ENCODE results near the gene TOGARAM2.
"Not testable (repeated sequence)": the region's sequence is repeated elsewhere in the genome, so short reads cannot be mapped to it uniquely, and the experiment has no call there.

TOGARAM2 gene

DNA sequence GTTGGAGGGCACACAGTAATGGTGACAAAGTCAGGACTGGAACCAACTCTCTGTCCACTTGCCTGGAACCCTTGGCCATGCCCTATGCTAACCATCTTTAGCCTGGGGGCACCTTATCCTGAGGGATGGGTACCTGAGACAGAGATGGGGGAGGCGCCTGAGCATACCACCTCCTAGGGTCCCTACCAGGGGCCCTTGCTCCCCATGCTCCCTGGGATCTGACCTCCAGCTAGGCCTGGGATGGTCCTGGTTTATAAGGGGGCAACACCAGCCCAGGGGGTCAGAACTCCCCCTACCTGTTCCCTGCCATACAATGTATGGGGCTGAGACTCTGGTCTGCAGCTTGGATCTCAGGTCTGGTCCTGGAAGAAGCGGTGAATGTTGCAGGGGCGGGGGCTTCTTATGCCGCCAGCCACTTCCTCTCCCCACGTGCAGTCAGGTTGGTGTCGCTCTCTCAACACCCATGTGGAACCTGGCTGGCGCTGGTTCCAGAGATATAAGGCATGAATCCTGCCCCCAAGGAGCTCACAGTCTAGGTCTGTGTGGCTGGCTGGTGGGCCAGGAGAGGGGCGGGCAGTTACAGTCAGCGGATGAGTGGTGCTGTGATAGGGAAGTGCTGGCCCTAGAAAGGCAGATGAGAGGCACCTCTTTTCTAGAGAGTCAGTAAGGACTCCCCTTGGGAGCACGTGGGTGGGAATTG, 3.8 kb upstream of the TOGARAM2 start:
- DNase-seq = no peak

DNA sequence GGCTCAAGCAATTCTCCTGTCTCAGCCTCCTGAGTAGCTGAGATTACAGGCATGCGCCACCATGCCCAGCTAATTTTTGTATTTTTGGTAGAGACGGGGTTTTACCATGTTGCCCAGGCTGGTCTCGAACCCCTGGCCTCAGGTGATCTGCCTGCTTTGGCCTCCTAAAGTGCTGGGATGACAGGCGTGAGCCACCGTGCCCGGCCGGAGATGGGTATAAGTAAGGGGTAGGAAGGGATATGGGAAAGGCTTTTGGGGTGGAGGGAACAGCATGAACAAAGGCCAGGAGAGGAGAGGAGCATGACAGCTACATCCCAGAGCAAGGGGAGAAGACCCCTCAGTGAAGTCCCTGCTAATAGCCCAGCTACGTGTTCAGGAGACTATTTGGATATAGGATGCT, 3.1 kb upstream of the TOGARAM2 start:
- DNase-seq = not testable (repeated sequence)

DNA sequence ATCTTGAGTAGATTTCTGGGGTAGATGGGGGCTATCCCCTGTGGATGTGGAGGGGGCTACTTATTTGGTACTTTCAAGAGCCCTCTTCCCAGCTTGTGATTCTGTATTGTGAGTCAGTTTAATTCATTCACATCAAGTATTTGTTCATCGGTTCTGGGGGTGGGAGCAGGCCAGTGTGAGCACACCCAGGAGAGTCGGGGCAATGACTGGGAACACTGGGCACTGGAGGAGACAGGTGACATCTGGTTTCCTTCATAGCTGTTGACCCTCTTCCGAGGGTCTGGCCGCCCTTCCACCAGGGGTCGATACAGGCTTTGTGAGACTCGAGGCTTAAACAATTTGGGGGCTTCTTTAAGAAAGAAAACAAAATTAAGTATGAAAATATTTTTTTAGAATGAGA, 2.5 kb upstream of the TOGARAM2 start:
- no peak for DNase-seq

DNA sequence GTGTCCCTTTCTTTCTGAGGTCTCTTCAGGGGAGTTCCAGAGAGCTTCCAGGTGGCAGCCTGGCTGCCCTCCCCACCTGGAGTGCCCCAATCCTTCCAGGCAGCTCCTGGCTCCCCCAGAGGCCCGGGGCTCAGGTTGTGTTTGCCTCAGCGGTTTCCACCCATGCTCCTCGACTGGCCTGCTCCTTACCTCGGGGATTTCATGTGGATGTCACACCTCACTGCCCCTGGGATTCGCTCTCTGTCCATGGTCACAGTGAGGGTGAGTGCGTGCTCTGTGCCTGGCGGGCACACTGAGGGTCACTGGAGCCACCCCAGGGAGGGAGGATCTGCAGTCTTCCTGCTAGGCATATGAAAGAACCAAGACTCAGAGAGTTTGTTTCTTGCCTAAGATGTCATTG, 2.1 kb upstream of the TOGARAM2 start:
- no peak for DNase-seq

DNA sequence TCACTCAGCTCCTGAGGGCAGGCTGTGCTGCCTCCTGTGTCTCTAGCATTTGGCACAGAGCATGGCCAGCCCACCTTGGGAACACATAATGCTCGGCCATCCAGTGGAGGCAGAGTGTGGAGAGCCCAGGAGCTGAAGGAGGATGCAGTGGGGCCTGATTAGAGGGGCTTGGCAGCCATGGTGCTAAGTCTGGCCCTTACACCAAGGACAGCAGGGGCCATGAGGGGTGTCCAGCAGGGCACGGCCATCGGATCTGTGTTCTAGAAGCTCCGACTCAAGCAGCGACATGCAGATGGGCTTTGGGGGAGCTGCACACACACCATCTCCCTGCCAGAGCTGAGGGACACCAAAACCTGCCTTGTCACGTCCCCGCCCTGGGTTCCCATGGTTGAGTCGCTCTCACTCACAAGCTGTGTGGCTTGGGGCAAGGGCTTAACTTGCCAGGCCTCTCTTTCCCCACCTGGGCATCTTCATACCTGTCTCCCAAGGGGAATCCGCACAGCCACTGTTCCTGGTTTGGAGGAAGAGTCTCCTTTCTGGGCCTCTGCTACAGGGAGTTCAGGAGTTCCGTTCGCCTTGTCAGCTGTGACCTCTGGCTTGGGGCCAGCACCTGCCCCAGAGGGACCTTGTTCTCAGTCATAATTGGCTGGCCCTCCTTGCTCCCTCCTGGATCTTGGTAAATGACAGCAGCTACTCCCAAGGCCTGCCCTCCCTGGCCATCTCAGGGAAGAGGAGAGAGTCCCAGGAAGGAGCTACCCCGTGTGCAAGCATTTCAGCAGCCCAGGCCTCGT, 1.3 kb upstream of the TOGARAM2 start:
- DNase-seq = no peak

DNA sequence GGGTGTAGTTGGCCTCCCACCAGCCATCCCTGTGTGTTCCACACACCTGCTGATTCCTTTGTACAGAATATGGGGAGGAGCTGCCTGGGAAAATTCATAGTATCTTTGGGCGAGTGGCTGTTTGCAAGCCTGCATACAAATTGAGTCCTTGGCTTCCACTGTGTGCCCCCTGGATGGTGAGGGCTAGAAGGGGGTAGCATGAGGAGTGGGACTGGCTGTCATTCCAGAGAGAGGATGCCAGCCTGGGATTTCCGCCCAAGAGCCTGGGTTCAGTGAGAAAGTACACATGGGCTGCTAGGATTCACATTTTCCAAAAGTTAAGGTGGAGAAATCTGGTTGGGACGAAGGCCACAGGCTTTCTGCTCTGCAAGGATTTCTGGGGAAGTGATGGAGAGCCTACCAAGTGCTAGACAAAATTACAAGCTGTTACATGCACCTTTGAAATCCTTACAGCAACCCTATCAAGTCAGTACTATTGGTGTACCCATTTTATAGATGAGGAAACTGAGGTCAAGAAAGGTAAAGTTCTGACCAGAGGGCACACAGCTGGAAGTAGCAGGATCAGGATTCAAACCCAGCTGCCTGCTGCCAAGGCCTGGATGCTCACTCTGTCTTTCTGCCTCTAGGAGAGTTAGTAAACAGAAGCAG, 606 bp upstream of the TOGARAM2 start:
- DNase-seq = no peak

DNA sequence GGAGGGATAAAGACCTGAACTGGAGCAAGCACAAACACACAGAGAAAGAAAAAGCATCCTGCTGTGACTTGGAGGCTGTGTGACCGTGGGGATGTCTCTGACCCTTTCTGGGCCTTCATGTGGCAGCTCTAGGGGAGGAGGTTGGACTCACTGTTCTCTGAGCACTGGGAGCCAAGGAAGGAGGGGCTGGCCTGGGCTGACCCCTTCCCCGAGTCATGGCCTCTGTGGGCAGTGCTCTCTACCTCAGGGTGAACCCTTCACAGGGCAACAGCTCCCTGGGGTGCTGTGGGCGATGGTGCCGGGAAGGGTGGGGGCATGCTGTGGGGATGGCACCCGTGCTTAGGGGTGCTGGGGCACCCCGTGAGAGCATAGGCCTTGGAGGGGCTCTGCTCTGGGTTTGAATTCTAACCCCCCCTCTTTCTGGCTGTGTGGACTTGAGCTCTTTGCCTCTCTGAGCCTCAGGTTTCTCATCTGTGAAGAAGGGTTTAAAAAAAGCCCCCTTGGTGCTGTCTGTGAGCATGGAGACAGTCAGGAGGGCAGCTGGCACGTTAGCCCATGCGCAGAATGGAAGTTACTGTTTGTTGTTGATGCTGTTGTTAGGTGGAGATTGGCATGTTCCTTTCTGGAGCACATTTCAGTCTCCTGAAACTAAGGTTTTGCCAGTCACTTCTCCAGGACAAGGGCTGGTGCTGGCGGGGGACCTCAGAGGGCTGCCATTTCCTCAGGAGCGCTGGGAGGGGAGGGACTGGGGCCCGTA, 700 bp downstream of the TOGARAM2 start:
- DNase-seq = no peak

DNA sequence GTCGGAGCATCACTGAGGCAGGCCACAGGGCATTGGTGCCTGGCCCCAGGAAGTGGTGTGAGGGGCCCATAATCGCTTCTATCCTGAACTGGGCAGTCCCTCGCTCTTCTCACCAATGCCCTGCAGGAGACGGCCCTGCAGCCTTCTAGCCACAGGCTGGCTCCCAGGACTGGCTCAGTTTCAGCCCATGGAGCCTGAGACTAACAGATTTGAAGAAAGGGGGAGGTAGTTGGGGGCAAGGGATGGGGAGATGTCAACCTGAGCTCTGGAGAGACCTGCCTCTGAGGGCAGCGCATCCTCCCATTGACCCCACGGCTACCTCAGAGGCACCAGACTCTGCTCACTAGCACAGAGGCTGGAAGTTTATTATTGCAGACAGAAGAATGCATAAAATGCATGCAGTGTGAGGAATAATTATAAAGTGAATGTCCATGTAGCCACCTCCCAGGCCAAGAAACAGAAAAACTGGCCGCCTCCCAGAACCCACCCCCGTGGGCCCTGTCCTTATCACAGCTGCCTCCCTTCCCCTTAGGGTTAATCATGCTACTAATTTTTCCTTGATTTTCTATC, 1.4 kb downstream of the TOGARAM2 start:
- DNase-seq = no peak

DNA sequence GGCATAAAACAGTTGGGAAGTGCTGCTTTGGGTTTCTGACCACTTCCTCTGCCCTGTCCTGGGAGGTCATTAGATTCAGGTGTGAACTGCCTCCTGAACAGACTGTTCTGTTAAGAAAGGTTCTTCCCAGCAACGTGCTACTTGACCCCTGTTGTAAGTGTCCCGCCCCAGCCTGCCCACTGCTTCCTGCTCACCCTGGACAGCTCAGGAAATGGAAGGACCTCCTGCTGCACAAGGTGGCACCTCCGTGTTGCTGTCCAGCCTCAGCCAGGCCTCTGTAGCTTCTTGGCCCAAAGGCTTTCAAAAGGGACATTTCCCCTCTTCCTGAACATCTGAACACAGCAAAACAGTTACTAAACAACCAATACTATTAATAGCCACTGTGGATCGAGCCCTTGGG, 5.3 kb downstream of the TOGARAM2 start:
- no peak for DNase-seq

DNA sequence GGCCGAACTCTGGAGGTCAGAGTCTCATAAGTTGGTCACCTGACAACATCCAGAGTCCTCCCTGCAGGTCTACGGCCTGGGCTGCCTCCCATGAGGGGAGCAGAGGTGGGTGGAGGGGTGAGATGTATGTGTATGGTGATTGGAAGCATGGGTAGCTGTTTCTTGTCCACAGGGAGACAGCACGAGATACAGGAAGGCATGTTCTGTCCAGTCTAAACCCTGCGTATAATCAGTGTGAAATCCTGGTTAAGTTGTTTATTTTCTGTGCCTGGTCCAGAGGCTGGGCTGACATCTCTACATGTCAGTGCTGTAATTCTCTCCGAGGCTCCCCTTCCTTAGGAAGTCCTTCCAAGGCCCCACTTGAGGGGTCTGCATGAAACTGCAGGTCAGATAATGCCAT, 8.9 kb downstream of the TOGARAM2 start:
- DNase-seq = no peak

DNA sequence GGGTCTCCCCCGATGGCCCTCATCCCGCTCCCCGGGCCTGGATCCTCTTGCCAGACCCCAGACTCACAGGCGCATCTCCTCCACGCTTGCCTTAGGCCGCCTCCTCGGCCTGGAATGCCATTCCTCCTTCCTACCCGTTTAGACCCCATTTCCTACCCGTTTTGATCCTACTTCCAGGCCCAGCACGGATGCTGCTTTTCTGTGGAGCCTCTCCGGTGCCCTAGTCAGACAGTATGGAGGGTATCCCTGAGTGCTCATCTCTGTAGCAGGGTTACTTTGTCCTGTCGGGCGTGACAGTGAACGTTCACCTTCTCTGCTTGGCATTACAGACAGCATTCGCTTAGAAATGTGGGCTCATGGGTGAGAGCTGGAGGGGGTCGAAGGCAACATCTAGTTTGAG, 9.3 kb downstream of the TOGARAM2 start:
- DNase-seq = no peak

DNA sequence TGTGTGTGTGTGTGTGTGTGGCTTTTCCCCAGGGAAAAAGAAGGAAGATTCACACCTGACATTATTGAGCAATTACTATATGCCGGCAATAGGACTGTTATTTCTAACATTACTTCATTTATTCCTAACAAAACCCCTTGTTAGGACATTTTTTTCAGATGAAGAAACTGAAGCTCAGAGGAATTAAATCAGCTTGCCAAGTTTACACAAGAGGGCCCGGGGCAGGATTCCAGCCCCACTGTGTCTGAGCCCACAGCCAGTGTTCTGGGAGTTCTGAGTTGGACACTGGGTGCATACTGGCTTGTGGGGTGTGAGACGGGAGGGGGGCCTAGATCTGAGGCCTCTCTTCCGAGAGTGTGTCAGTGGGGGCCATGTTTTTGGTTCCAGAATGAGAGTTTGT, 9.9 kb downstream of the TOGARAM2 start:
- no peak for DNase-seq

DNA sequence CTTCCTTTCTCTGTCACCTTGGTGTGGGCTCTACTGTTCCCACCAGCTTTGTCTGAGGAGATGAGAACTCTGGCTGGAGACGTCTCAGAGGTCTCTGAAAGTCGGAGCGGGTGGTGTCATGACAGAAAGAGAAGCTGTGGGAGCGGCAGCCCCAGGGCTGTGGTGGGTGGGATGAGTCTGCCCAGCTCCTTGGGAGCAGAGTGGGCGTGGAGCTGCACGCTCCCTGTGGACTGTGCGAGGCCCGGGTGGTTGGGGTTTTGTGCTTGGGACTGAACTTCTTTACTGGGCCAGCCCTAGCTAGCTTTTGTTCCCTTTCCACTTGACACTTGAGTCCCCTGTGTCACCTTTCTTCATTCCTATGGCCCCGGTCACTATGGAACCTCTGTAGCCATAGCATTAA, 10.4 kb downstream of the TOGARAM2 start:
- DNase-seq = no peak

DNA sequence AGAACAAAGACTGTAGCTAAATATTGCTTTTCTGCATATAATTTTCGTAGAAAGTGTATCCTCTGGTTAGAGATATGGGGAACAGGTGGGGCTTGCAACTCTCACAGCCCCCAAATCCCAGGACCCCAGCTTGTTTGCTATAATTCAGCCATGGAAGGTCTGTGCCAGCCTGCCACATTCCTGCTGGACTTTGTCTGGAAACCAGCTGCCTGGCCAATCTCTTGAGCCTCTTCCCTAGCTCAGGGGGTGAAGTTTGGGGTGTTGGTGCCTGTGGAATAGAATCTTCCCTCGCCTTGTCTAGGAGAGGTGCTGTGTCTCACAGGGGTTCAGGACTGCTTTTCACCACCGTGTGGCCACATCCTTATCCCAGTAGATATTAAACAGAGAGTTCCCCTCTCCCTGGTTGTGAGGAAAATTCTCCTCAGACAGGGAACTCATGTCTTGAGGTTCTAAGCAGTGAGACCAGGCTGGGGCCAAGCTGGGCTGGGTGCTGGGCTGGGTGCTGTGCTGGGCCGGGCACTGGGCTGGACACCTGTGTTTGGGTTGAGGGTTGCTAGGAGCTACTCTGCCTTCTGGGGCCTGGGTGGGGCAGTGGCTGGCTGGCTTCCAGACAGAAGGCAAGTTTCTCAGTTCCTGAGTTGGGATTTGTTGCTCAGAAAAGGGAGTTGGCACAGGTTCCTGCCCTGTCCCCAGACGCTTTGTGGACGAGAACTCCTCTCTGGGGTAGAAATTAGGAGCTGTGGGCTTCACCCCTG, 12.3 kb downstream of the TOGARAM2 start:
- no peak for DNase-seq

DNA sequence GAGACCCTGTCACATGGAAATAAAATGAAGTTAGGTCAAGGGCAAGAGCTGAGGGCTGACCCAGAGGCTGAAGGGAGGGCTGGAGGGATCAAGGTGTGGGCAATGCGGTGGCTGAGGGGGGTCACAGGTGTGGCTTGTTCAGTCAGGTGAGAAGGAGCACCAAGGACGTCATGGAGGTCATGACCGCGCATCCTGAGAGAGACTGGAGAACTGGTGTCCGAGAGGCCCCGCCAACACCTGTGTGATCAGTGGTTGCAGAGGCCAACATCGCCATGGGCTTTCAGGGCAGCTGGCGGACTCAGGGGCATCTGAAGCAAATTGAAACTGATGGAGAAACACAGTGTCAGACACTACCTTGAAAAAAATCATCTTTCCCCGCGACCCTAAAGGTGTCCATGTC, 13.0 kb downstream of the TOGARAM2 start:
- no peak for DNase-seq

DNA sequence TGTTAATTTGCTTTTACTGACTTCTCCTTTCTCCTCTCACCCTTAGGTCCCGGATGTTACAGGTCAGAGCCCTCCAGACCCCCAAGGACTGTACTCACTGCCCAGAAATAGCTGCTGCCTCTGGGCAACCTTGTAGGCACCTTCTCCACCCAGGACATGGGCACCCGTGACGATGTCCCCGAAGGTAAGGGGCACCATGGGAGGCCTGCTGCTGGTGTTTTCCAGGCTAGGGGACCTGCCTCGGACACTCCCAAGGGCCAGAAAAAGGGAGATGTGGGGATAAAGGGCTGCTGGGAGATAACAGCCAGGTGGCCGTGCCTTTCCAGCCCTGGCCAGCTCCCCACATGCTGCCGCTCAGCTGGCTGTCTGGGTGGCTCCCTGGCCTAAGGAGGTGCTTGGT, 13.6 kb downstream of the TOGARAM2 start:
- DNase-seq = no peak

DNA sequence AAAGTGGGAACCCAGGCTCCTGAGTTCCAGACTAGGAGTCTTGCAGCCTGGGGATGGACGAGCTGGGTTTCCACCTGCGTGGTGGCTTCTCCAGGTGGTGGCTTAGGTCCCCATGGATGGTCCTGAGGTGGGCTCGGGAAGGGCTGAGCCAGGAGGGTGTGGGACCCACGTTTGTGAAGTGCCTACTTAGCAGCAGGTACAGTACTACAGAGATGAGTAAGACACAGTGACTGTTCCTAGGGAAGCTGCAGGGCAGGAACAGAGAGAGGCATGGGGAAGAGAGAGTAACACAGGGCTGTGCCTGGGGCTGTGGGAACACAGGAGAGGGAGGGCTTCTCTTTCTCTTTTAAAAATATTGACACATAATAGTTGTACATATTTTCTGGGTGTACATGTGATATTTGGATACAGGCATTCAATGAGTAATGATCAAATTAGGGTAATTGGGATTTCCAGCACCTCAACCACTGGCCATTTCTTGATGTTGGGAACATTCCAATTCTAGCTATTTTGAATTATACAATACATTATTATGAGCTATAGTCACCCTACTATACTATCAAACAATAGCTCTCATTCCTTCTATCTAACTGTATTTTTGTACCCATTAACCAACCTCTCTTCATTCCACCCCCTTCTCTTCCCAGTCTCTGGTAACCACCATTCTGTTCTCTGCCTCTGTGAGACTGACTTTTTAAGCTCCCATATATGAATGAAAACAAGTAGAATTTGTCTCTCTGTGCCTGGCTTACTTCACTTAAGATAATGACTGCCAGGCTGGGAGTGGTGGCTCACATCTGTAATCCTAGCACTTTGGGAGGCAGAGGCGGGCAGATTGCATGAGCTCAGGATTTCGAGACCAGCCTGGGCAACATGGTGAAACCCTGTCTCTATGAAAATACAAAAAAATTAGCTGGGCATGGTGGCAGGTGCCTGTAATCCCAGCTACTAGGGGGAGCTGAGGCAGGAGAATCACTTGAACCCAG, 15.0 kb downstream of the TOGARAM2 start:
- DNase-seq = no peak

DNA sequence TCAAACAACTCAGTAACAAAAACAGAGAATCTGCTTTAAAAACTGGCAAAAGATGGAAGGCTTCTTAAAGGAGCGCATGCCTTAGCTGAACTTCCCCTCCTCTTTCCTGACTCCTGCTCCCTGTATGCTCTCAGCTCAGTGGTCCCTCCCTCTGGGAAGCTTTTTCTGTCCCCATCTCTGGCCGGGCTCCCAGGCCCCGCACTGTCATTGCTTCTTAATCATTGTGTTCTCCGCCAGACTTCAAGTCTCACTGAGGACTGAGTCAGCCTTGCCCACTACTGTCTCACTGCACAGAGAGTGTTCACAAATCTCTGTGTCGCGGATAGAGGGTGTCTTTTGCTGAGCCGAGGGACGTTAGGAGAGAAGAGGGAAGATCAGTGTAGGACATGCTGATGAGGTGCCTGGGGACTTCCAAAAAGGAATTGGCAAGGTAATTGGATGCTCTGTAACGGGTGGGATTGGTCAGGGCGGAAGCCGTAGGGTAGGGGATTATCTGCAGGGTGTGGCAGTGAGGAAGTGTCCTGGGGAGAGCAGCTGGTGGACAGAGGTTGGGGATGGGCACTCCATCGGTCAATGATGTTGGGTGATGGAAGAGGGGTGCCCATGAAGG, 16.2 kb downstream of the TOGARAM2 start:
- no peak for DNase-seq

DNA sequence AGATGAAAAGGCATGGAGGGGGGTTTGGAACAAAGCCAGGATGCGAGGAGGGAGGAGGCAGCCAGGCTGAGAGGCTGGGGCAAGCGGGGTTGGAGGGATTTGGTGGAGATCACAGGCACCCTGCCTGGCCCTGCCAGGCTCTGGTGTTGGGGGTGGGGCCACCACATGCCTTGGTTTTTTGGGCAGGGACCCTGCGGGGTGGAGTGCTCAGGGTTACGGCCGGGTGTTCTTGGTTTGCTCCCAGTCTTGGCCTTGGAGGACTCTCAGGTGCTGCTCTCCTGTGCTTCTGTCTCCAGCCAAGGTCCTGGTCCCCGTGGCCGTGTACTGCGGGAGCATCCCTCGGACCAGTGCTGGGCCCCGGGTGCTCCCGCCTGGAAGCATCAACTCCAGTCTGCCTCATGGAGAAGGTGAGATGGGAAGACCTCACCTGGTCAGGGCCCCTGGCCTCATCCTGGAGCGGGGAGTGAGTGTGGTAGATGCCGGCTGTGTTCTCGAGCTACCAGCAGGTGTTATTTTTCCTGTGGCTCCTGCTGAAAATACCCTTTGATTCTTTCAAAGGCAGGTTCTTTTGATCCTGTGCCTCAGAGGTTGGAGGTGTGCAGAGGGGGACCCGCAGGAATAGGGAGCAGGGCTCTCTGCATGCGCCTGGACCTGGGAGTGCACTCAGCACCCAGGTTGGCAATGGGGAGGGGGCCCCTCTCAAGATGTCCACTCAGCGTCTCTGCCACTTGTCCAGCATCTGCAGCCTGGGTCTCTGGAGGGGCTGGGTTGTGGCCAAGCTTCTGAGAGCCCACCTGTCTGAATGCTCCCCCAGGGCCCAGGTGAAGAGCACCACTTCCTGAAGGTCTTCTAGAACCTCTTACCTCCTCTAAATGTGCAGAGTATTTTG, 17.0 kb downstream of the TOGARAM2 start:
- no peak for DNase-seq

All from bone marrow (tissue), 2 donors.